ENCODE results near the gene NIF3L1.
"Not testable (repeated sequence)": the region's sequence is repeated elsewhere in the genome, so short reads cannot be mapped to it uniquely, and the experiment has no call there.

The NIF3L1 gene

GRCh38 chr2:200878289-200878880 is 10.8 kb upstream of the NIF3L1 start:
- no peak overlapping the region for H4K91ac ChIP-seq (ENCODE audit: low read depth, low read length)
- no peaks in the 10 kb centered on the region for H3K79me1 ChIP-seq (ENCODE audit: low read length)
- H2AK5ac ChIP-seq (ENCODE audit: low read length): no peak overlapping the region
- no peak overlapping the region for H2BK5ac ChIP-seq (ENCODE audit: low read depth, low read length, poor library complexity)
- H2BK120ac ChIP-seq (ENCODE audit: insufficient read depth, low read length, poor library complexity): no peak overlapping the region
- H4K8ac ChIP-seq (ENCODE audit: low read depth, low read length): no peak overlapping the region
- H3K23ac ChIP-seq (ENCODE audit: low read length): no peak overlapping the region
- no peaks in the 10 kb centered on the region for H3K27me3 ChIP-seq (ENCODE audit: insufficient read depth, low read length)
- H3K9ac ChIP-seq (ENCODE audit: low read length): no peak overlapping the region
- DNase-seq: no peak
- H2AFZ ChIP-seq (ENCODE audit: insufficient read depth, low read length, poor library complexity): no peak overlapping the region
- H3K18ac ChIP-seq (ENCODE audit: low read length): no peak overlapping the region
- peaks cover 0 to 2% of the 10 kb centered on the region in 2 experiments for H3K4me1 ChIP-seq (ENCODE audit: control insufficient read depth in 1 of 2, insufficient read depth in 2 of 2, low read length in 2 of 2)
- no peak overlapping the region for H4K12ac ChIP-seq (ENCODE audit: low read depth, low read length)
- no peak overlapping the region for H3K27ac ChIP-seq (ENCODE audit: low read depth, low read length)
- peaks cover 7 to 15% of the 10 kb centered on the region in 2 experiments for H3K36me3 ChIP-seq (ENCODE audit: control insufficient read depth in 1 of 2, insufficient read depth in 2 of 2, low read length in 2 of 2)
- H3K14ac ChIP-seq (ENCODE audit: low read length): no peak overlapping the region
- H3K4ac ChIP-seq (ENCODE audit: low read depth, low read length): no peak overlapping the region
- no peaks in the 10 kb centered on the region for H3K79me2 ChIP-seq (ENCODE audit: control insufficient read depth, insufficient read depth, low read length, poor library complexity)
- no peak overlapping the region for H3K4me2 ChIP-seq (ENCODE audit: low read length)
- no CpG with 5 or more reads among the region's 2 CpGs for WGBS (ENCODE audit: extremely low coverage, insufficient coverage, insufficient read length)
- no peak overlapping the region for H2BK12ac ChIP-seq (ENCODE audit: low read length)
- H3K9me3 ChIP-seq (ENCODE audit: insufficient read depth, low read depth, low read length): no peaks in the 10 kb centered on the region
- H3K4me3 ChIP-seq (ENCODE audit: low read depth, low read length): no peak overlapping the region

- not testable (repeated sequence) for H3K4me3 ChIP-seq (ENCODE audit: low read depth, low read length); H2BK5ac ChIP-seq (ENCODE audit: low read depth, low read length, poor library complexity); H3K27me3 ChIP-seq (ENCODE audit: insufficient read depth, low read length); H4K12ac ChIP-seq (ENCODE audit: low read depth, low read length); H4K8ac ChIP-seq (ENCODE audit: low read depth, low read length); H2BK12ac ChIP-seq (ENCODE audit: low read length); H3K14ac ChIP-seq (ENCODE audit: low read length); H3K9me3 ChIP-seq (ENCODE audit: insufficient read depth, low read depth, low read length); H2AK5ac ChIP-seq (ENCODE audit: low read length); H3K79me1 ChIP-seq (ENCODE audit: low read length); DNase-seq; H3K23ac ChIP-seq (ENCODE audit: low read length); H3K4me2 ChIP-seq (ENCODE audit: low read length); H3K9ac ChIP-seq (ENCODE audit: low read length); H2BK120ac ChIP-seq (ENCODE audit: insufficient read depth, low read length, poor library complexity); H3K18ac ChIP-seq (ENCODE audit: low read length); H3K4ac ChIP-seq (ENCODE audit: low read depth, low read length); H4K91ac ChIP-seq (ENCODE audit: low read depth, low read length); H3K27ac ChIP-seq (ENCODE audit: low read depth, low read length); H3K4me1 ChIP-seq (ENCODE audit: control insufficient read depth in 1 of 2, insufficient read depth in 2 of 2, low read length in 2 of 2); H2AFZ ChIP-seq (ENCODE audit: insufficient read depth, low read length, poor library complexity); H3K79me2 ChIP-seq (ENCODE audit: control insufficient read depth, insufficient read depth, low read length, poor library complexity)
- no CpG with 5 or more reads among the region's 2 CpGs for WGBS (ENCODE audit: extremely low coverage, insufficient coverage, insufficient read length)
- H3K36me3 ChIP-seq (ENCODE audit: control insufficient read depth in 1 of 2, insufficient read depth in 2 of 2, low read length in 2 of 2): peaks cover 14 to 24% of the 10 kb centered on the region in 2 experiments
Measured at GRCh38 chr2:200881715-200882249, 7.4 kb upstream of the NIF3L1 start.

GRCh38 chr2:200899482-200899881 is 10.3 kb downstream of the NIF3L1 start:
- H4K12ac ChIP-seq (ENCODE audit: low read depth, low read length): no peak overlapping the region
- H3K9ac ChIP-seq (ENCODE audit: low read length): no peak overlapping the region
- H3K23ac ChIP-seq (ENCODE audit: low read length): no peak overlapping the region
- H3K27me3 ChIP-seq (ENCODE audit: insufficient read depth, low read length): no peaks in the 10 kb centered on the region
- H3K4me2 ChIP-seq (ENCODE audit: low read length): no peak overlapping the region
- no peak overlapping the region for H2BK5ac ChIP-seq (ENCODE audit: low read depth, low read length, poor library complexity)
- no peaks in the 10 kb centered on the region for H3K79me2 ChIP-seq (ENCODE audit: control insufficient read depth, insufficient read depth, low read length, poor library complexity)
- H2BK12ac ChIP-seq (ENCODE audit: low read length): no peak overlapping the region
- H2AFZ ChIP-seq (ENCODE audit: insufficient read depth, low read length, poor library complexity): no peak overlapping the region
- H2BK120ac ChIP-seq (ENCODE audit: insufficient read depth, low read length, poor library complexity): no peak overlapping the region
- no peak overlapping the region for H3K18ac ChIP-seq (ENCODE audit: low read length)
- H3K27ac ChIP-seq (ENCODE audit: low read depth, low read length): no peak overlapping the region
- no peaks in the 10 kb centered on the region for H3K4me1 ChIP-seq (ENCODE audit: control insufficient read depth in 1 of 2, insufficient read depth in 2 of 2, low read length in 2 of 2)
- H3K79me1 ChIP-seq (ENCODE audit: low read length): no peaks in the 10 kb centered on the region
- peaks cover 15 to 40% of the 10 kb centered on the region in 2 experiments for H3K36me3 ChIP-seq (ENCODE audit: control insufficient read depth in 1 of 2, insufficient read depth in 2 of 2, low read length in 2 of 2)
- no peak overlapping the region for H3K4me3 ChIP-seq (ENCODE audit: low read depth, low read length)
- no peak for DNase-seq
- H3K4ac ChIP-seq (ENCODE audit: low read depth, low read length): no peak overlapping the region
- no peaks in the 10 kb centered on the region for H3K9me3 ChIP-seq (ENCODE audit: insufficient read depth, low read depth, low read length)
- no peak overlapping the region for H2AK5ac ChIP-seq (ENCODE audit: low read length)
- H4K91ac ChIP-seq (ENCODE audit: low read depth, low read length): no peak overlapping the region
- no peak overlapping the region for H3K14ac ChIP-seq (ENCODE audit: low read length)
- H4K8ac ChIP-seq (ENCODE audit: low read depth, low read length): no peak overlapping the region

- no CpG with 5 or more reads among the region's 4 CpGs for WGBS (ENCODE audit: extremely low coverage, insufficient coverage, insufficient read length)
- DNase-seq: peak; percentile 87 to 94
Measured at GRCh38 chr2:200901459-200902072, 12.4 kb downstream of the NIF3L1 start.

More at GRCh38 chr2:200901459-200902072, 12.4 kb downstream of the NIF3L1 start:
- H3K18ac ChIP-seq (ENCODE audit: low read length): no peak overlapping the region
- H3K79me2 ChIP-seq (ENCODE audit: control insufficient read depth, insufficient read depth, low read length, poor library complexity): no peaks in the 10 kb centered on the region
- no peak overlapping the region for H2AK5ac ChIP-seq (ENCODE audit: low read length)
- H3K27me3 ChIP-seq (ENCODE audit: insufficient read depth, low read length): no peaks in the 10 kb centered on the region
- H3K9me3 ChIP-seq (ENCODE audit: insufficient read depth, low read depth, low read length): no peaks in the 10 kb centered on the region
- H2BK120ac ChIP-seq (ENCODE audit: insufficient read depth, low read length, poor library complexity): no peak overlapping the region
- no peak overlapping the region for H3K23ac ChIP-seq (ENCODE audit: low read length)
- H2BK12ac ChIP-seq (ENCODE audit: low read length): no peak overlapping the region
- no peaks in the 10 kb centered on the region for H3K79me1 ChIP-seq (ENCODE audit: low read length)
- H3K4me3 ChIP-seq (ENCODE audit: low read depth, low read length): no peak overlapping the region
- H3K4ac ChIP-seq (ENCODE audit: low read depth, low read length): no peak overlapping the region
- no peak overlapping the region for H3K14ac ChIP-seq (ENCODE audit: low read length)
- H2AFZ ChIP-seq (ENCODE audit: insufficient read depth, low read length, poor library complexity): no peak overlapping the region
- H4K91ac ChIP-seq (ENCODE audit: low read depth, low read length): no peak overlapping the region
- no peaks in the 10 kb centered on the region for H3K4me1 ChIP-seq (ENCODE audit: control insufficient read depth in 1 of 2, insufficient read depth in 2 of 2, low read length in 2 of 2)
- H3K9ac ChIP-seq (ENCODE audit: low read length): no peak overlapping the region
- H3K4me2 ChIP-seq (ENCODE audit: low read length): no peak overlapping the region
- H3K27ac ChIP-seq (ENCODE audit: low read depth, low read length): no peak overlapping the region
- H2BK5ac ChIP-seq (ENCODE audit: low read depth, low read length, poor library complexity): no peak overlapping the region
- H3K36me3 ChIP-seq (ENCODE audit: control insufficient read depth in 1 of 2, insufficient read depth in 2 of 2, low read length in 2 of 2): peaks cover 11 to 31% of the 10 kb centered on the region in 2 experiments
- no peak overlapping the region for H4K8ac ChIP-seq (ENCODE audit: low read depth, low read length)
- H4K12ac ChIP-seq (ENCODE audit: low read depth, low read length): no peak overlapping the region

All from trophoblast cell (in vitro differentiated cells and primary cell).